Activated CD8-positive, alpha-beta memory T cell treated with anti-CD3 and anti-CD28 coated beads, Interleukin-2, amount 50 U/mL, for 24 hours (primary cell): ENCODE results near the gene CFAP46.
"Not testable (repeated sequence)": the region's sequence is repeated elsewhere in the genome, so short reads cannot be mapped to it uniquely, and the experiment has no call there.

ENCODE experiments used
- DNase-seq: peaks from one replicate; pipeline ENCODE4 v3.0.0-alpha.2; 2020; ENCODE audit errors: extremely low read depth

CFAP46 gene

DNA sequence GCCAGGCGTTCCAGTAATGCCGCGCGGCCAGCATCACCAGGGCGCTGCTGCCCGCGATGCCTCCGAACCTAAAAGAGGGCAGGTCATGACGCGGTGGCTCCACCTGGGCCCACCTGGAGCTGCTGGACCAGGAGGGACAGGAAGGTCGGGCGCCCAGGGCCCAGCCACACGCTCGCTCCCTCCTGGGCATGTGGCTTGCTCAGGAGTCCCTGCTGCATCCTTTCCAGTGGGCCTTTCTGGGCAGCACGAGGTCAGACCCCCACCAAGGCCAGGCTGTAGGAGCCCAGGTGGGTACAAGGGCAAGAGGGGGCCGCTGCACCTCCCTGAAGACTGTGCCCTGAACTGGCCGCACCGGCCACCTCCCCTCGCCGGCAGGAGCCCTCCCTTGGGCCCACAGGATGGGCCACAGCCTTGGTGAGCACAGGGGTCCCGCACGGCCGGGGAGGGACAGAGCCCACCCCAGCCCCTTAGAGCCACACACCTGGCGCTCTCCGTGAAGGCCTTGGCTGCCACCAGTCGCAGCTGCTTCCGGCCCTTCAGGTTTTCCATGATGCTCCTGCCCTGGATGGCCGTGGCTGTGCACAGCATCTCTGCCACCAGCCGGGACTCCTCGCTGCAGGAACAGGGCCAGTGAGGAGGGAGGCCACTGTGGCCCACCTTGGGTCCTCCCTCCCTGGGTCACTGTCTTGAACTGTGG, 43.2 kb downstream of the CFAP46 start:
- DNase-seq = no peak

GRCh38 chr10:132898391-132899053, 43.8 kb downstream of the CFAP46 start:
- no peak for DNase-seq

DNA sequence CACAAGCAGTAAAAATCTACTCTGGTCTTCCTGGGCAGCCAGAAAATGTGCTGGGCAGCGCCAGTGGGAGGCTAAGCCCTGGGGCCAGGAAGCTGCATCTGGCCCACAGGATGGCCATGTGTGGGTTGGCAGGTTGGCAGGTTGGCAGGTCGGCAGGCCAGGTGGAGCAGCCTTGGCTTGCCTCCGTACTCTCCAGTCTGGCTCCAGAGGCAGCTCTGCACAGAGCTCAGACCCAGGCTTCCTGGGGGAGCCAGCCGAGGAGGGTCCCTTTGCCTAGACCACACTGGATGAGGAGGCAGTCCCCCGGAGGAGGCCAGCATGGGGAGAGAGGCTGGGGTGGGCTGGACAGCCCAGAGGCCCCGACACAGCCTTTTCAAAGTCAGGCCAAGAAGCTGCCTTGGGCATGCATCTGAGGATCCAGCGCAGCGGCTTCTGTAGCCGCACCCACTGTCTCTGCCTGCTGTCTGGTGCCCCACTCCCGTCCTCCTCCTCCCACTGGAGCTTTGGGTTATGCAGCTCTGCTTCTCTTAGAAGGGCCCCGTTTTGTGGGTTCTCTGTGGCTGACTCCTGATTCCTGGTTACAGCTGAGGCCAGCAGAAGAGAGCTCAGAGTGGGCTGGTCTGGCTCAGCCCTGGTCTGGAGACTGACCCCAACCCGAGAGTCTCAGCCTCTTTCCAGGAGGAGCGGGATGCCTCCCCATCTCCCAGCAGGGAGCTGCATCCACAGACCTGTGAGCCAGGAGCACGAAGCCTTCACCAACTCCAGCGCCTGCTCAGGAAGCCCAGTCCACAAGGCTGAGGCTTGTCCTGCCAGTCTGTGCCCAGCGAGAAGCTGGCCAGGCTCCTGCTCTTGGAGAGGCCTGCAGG, 44.6 kb downstream of the CFAP46 start:
- no peak for DNase-seq

- not testable (repeated sequence) for DNase-seq
Observed at GRCh38 chr10:132893786-132894185, 48.6 kb downstream of the CFAP46 start.

GRCh38 chr10:132893090-132893489, 49.3 kb downstream of the CFAP46 start:
- DNase-seq = no peak

DNA sequence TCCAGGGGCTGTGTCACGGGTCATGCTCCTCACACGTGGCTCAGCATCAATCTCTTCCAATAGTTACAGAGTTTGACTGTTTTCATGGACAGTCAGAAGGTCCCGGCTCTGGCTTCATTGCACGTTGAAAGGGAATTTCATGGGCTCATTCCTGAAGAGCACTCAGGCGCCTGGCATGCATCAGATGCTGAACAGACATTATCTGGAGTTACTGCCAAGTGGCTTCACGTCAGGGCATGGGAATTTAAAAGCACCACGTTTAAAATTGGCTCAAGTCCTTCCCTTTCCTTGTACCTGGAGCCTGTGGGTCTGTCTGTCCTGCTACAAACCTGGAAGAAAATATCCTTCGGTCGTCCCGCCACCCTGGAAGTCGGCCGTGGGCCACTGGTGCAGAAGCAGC, 50.4 kb downstream of the CFAP46 start:
- DNase-seq = no peak

DNA sequence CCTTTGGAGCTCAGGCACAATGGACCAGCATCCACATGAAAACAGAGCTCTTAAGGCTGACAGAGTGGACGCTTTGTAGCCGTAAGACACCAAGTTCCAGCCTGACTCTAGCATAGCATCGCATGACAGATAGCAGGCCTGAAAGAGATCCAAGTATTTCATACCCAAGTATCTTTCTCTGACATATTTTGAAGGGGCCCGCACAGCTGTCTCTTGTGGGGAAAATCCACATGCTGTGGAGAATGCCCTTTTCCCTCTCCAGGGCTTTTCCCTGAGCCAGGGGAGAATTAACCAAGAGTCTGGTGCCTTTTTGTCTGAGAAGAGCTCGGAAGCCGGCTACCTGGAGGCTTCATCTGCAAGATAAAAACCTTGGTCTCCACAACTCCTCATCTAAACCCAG, 51.0 kb downstream of the CFAP46 start:
- no peak for DNase-seq

- DNase-seq = no peak
Observed at GRCh38 chr10:132890301-132890700, 52.1 kb downstream of the CFAP46 start.

DNA sequence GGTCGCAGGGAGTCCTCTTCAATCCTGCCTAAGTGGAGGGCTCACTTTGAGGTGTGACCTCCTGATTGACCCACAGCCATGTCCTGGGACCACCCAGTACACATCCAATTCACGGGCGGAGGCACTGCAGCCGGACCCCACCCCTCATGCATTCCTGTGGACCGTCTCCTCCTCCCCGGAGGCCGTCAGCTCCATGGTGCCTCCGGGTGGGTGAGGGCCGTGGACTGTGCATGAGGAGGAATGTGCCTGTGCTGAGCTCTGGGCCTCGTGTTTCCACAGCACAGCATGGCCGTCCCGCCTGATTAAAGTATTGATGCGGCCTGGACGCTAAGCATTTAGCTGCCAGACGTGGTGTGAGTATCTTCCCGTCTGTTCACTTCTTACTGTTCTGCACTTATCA, 52.8 kb downstream of the CFAP46 start:
- no peak for DNase-seq

- DNase-seq = no peak
Observed at GRCh38 chr10:132888898-132889490, 53.4 kb downstream of the CFAP46 start.

DNA sequence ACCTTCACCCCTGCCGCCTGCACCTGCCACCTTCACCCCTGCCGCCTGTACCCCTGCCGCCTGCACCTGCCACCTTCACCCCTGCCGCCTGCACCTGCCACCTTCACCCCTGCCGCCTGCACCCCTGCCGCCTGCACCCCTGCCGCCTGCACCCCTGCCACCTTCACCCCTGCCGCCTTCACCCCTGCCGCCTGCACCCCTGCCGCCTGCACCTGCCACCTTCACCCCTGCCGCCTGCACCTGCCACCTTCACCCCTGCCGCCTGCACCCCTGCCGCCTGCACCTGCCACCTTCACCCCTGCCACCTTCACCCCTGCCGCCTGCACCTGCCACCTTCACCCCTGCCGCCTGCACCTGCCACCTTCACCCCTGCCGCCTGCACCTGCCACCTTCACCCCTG, 53.9 kb downstream of the CFAP46 start:
- DNase-seq = not testable (repeated sequence)

- no peak for DNase-seq
Observed at GRCh38 chr10:132886211-132887099, 55.9 kb downstream of the CFAP46 start.

- DNase-seq = no peak
Observed at GRCh38 chr10:132885451-132886210, 56.7 kb downstream of the CFAP46 start.

- no peak for DNase-seq
Observed at GRCh38 chr10:132884691-132885271, 57.6 kb downstream of the CFAP46 start.

- no peak for DNase-seq
Observed at GRCh38 chr10:132884041-132884440, 58.3 kb downstream of the CFAP46 start.

- no peak for DNase-seq
Observed at GRCh38 chr10:132883391-132883881, 58.9 kb downstream of the CFAP46 start.

- no peak for DNase-seq
Observed at GRCh38 chr10:132882069-132882951, 60.1 kb downstream of the CFAP46 start.

- DNase-seq = no peak
Observed at GRCh38 chr10:132881186-132881920, 61.0 kb downstream of the CFAP46 start.
